Measurements from ENCODE around the gene SLC17A8.

SLC17A8 gene

DNA sequence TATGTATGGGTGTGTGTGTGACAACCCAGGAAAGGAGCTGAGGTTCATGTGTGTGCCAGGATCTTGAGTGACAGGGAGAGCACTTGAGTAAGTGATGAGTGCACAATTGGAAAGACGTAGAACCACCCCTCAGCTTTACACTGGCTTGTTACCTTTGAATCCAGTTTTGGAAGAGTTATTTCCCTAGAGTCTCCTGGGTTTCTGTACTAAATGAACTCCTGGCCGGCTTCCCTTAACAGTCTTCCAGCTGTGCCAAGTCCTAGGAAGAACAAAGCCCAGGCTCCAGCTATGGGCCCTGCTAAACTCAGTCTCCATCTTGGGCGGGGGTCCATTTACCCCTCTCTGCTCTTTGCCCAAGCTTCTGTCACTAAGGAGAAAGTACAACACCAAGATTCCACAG, 97.1 kb downstream of the SLC17A8 start:
- TF ChIP-seq, protein P1, sequence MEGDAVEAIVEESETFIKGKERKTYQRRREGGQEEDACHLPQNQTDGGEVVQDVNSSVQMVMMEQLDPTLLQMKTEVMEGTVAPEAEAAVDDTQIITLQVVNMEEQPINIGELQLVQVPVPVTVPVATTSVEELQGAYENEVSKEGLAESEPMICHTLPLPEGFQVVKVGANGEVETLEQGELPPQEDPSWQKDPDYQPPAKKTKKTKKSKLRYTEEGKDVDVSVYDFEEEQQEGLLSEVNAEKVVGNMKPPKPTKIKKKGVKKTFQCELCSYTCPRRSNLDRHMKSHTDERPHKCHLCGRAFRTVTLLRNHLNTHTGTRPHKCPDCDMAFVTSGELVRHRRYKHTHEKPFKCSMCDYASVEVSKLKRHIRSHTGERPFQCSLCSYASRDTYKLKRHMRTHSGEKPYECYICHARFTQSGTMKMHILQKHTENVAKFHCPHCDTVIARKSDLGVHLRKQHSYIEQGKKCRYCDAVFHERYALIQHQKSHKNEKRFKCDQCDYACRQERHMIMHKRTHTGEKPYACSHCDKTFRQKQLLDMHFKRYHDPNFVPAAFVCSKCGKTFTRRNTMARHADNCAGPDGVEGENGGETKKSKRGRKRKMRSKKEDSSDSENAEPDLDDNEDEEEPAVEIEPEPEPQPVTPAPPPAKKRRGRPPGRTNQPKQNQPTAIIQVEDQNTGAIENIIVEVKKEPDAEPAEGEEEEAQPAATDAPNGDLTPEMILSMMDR (IDR thresholded peaks at IDR 0.05; ENCODE audit: extremely low read depth, missing control alignments), result no peak
- no peak for DNase-seq (ENCODE audit: low spot score)

- DNase-seq (ENCODE audit: low spot score), result no peak
- TF ChIP-seq, protein P1 (IDR thresholded peaks at IDR 0.05; ENCODE audit: extremely low read depth, missing control alignments), result no peak
Observed at GRCh38 chr12:100455896-100456295, 99.0 kb downstream of the SLC17A8 start.

DNA sequence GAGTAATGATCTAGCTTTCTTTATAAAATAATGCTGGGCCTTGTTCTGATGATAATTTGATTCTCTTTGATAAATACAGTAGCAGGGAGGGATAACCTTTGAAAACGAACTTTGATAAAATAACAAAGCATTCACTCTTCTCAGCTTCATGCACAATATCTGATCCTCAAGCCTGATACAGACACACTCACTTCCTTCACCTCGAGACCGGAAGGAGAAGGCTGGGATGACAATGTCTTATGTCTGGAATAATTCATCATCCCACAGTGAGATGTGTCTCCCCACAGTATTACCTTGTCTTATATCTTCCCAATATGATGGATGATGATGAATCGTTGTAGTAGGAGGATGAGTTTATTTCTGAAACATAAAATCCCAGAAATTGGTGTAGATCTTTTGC, 101.3 kb downstream of the SLC17A8 start:
- DNase-seq (ENCODE audit: low spot score), result no peak
- TF ChIP-seq, protein P1 (IDR thresholded peaks at IDR 0.05; ENCODE audit: extremely low read depth, missing control alignments), result no peak

DNA sequence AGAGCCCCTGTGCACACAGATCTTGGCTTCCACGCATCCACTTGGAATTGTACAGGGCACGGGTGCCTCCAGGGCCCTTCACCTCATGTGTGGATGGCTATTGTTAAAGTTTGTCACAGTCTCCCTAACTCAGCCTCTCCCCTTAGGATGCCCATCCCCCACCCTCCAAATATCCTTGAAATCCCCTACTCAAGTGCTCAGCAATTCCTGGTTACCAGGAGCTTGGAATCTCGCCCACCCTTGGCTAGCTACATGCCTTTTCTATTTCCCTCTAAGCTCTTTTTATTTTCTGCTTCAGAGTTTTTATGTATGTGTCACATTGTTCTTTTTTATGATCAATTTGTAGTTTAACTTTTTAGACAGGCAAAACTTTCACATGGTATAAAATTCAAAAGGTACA, 103.8 kb downstream of the SLC17A8 start:
- TF ChIP-seq, protein P1 (IDR thresholded peaks at IDR 0.05; ENCODE audit: extremely low read depth, missing control alignments), result no peak
- DNase-seq (ENCODE audit: low spot score), result no peak

- no peak for DNase-seq (ENCODE audit: low spot score)
- TF ChIP-seq, protein P1 (IDR thresholded peaks at IDR 0.05; ENCODE audit: extremely low read depth, missing control alignments), result no peak
Observed at GRCh38 chr12:100461330-100461973, 104.6 kb downstream of the SLC17A8 start.

GRCh38 chr12:100463661-100464060, 106.8 kb downstream of the SLC17A8 start:
- TF ChIP-seq, protein P1 (IDR thresholded peaks at IDR 0.05; ENCODE audit: extremely low read depth, missing control alignments), result no peak
- DNase-seq (ENCODE audit: low spot score), result no peak

GRCh38 chr12:100464529-100464928, 107.7 kb downstream of the SLC17A8 start:
- TF ChIP-seq, protein P1 (IDR thresholded peaks at IDR 0.05; ENCODE audit: extremely low read depth, missing control alignments), result no peak
- no peak for DNase-seq (ENCODE audit: low spot score)

All from GM20000 (cell line).